HG02623 (cell line): ENCODE measurements around the gene EIF4B.

Source experiments
- ATAC-seq: cut with Tn5 transposase; IDR thresholded peaks from one replicate; pipeline ENCODE4 v1.9.1; 2021; ENCODE audit warnings: moderate library complexity; ENCODE audit not compliant: unreplicated experiment

EIF4B gene

GRCh38 chr12:53067993-53068770, 61.9 kb downstream of the EIF4B start:
- no peak for ATAC-seq

GRCh38 chr12:53068811-53069585, 62.7 kb downstream of the EIF4B start:
- ATAC-seq: no peak

GRCh38 chr12:53069621-53070410, 63.6 kb downstream of the EIF4B start:
- no peak for ATAC-seq

GRCh38 chr12:53070877-53071492, 64.7 kb downstream of the EIF4B start:
- ATAC-seq: no peak

- ATAC-seq: no peak
Measured at GRCh38 chr12:53071591-53072551, 65.6 kb downstream of the EIF4B start.

GRCh38 chr12:53073881-53074280, 67.6 kb downstream of the EIF4B start:
- ATAC-seq: no peak

- ATAC-seq: no peak
Measured at GRCh38 chr12:53074283-53074998, 68.2 kb downstream of the EIF4B start.

- ATAC-seq: no peak
Measured at GRCh38 chr12:53074999-53075370, 68.7 kb downstream of the EIF4B start.

- no peak for ATAC-seq
Measured at GRCh38 chr12:53076461-53076860, 70.2 kb downstream of the EIF4B start.

GRCh38 chr12:53077030-53077429, 70.8 kb downstream of the EIF4B start:
- no peak for ATAC-seq

- peak; percentile 1 for ATAC-seq
Measured at GRCh38 chr12:53078425-53079225, 72.4 kb downstream of the EIF4B start.

GRCh38 chr12:53079226-53080117, 73.2 kb downstream of the EIF4B start, which contains the start of gene SPRYD3:
Gene SPRYD3, minus strand, starts transcription at chr12:53079390. Its CDS starts 57 bp downstream, at chr12:53079333.
- peak; percentile 98 for ATAC-seq

- ATAC-seq: no peak
Measured at GRCh38 chr12:53082637-53083175, 76.5 kb downstream of the EIF4B start.

- ATAC-seq: no peak
Measured at GRCh38 chr12:53086361-53086760, 80.1 kb downstream of the EIF4B start.

GRCh38 chr12:53090105-53090504, 83.8 kb downstream of the EIF4B start:
- no peak for ATAC-seq

- ATAC-seq: no peak
Measured at GRCh38 chr12:53090554-53090953, 84.3 kb downstream of the EIF4B start.

- no peak for ATAC-seq
Measured at GRCh38 chr12:53091756-53092155, 85.5 kb downstream of the EIF4B start.
